Thoracic aorta (tissue), 2 donors: ENCODE measurements around the gene HS1BP3. TPM values are rescaled to one million over a fixed set of nuclear protein-coding genes. Genes with fewer than 3 reads are reported as not detected.

ENCODE experiments used
- ATAC-seq: fragments of 150-250 bp; one replicate; pipeline ENCODE4 v1.8.0; 2017; ENCODE audit warnings: low read depth; ENCODE audit not compliant: insufficient number of reproducible peaks, low FRiP score
- DNase-seq: peaks from one replicate; pipeline ENCODE4 v3.0.0-alpha.2; 2020; ENCODE audit warnings: low spot score
- H3K27ac ChIP-seq, 2 donors: fragments of 200-600 bp; sonication (generic); 1 replicate in 1 of 2; 2 replicates in 1 of 2; pipeline ENCODE4 v1.5.1; 2016; ENCODE audit warnings: mild to moderate bottlenecking in 2 of 2, moderate library complexity in 2 of 2
- H3K27me3 ChIP-seq: fragments of 200-600 bp; sonication (generic); replicated peaks from 2 replicates; pipeline ENCODE4 v1.6.0; 2016; ENCODE audit warnings: mild to moderate bottlenecking; ENCODE audit not compliant: insufficient read depth
- H3K36me3 ChIP-seq: fragments of 200-600 bp; sonication (generic); one replicate; pipeline ENCODE4 v1.5.1; 2016
- H3K4me1 ChIP-seq, 2 donors: fragments of 200-600 bp; sonication (generic); 1 replicate in 1 of 2; 2 replicates in 1 of 2; pipeline versions ENCODE4 v1.5.1 to v1.6.0; 2016; ENCODE audit warnings: low read depth in 2 of 2, mild to moderate bottlenecking in 1 of 2; ENCODE audit not compliant: control insufficient read depth in 1 of 2
- H3K4me3 ChIP-seq: fragments of 200-600 bp; sonication (generic); 2 replicates; pipeline ENCODE4 v1.5.1; 2016; ENCODE audit warnings: mild to moderate bottlenecking
- H3K9me3 ChIP-seq: fragments of 200-600 bp; sonication (generic); 2 replicates; pipeline ENCODE4 v1.5.1; 2016
- CTCF ChIP-seq: fragments of 200-600 bp; sonication (generic); IDR thresholded peaks from one replicate; pipeline ENCODE4 v1.5.1; 2019; ENCODE audit warnings: antibody characterized with exemption
- total RNA-seq, 2 donors: library from RNA; depleted of rRNA; stranded (reverse); fragments of >200 nt; gene quantifications; one replicate each; pipeline versions ENCODE4 v1.1.0 to v1.2.3, GENCODE V29; 2016

Gene HS1BP3
- total RNA-seq, 2 donors from 2014 or later: 40.7 to 65.8 TPM

- Histone ChIP-seq H3K4me1 (peaks cover 34 to 64% of the 10 kb centered on the region in 2 donors), H3K9me3 (no peaks in the 10 kb centered on the region), H3K36me3 (peaks cover 26% of the 10 kb centered on the region), H3K27me3 (no peaks in the 10 kb centered on the region), H3K4me3 (no peak overlapping the region), H3K27ac (peak overlapping the region; percentile 15 to 16)
- TF ChIP-seq CTCF: no peak
- ATAC-seq (no peak), DNase-seq (no peak)
These were observed 5.6 kb downstream of the HS1BP3 start for GRCh38 chr2:20645301-20645701.

- no peaks in the 10 kb centered on the region for H3K9me3 ChIP-seq
- H3K27ac ChIP-seq: peak overlapping the region in 1 of 2 donors; percentile 99
- H3K4me1 ChIP-seq: peaks cover 23 to 65% of the 10 kb centered on the region in 2 donors
- no peak for TF ChIP-seq CTCF
- ATAC-seq (no peak), DNase-seq (no peak)
- peaks cover 31% of the 10 kb centered on the region for H3K36me3 ChIP-seq
- H3K4me3 ChIP-seq: no peak overlapping the region
- H3K27me3 ChIP-seq: no peaks in the 10 kb centered on the region
These were observed 7.1 kb downstream of the HS1BP3 start for GRCh38 chr2:20643826-20644225.

- no peaks in the 10 kb centered on the region for H3K27me3 ChIP-seq
- ATAC-seq (no peak), DNase-seq (no peak)
- H3K36me3 ChIP-seq: peaks cover 34% of the 10 kb centered on the region
- no peak overlapping the region for H3K4me3 ChIP-seq
- TF ChIP-seq CTCF: no peak
- peaks cover 29 to 65% of the 10 kb centered on the region in 2 donors for H3K4me1 ChIP-seq
- peak overlapping the region; percentile 98 to 99 for H3K27ac ChIP-seq
- H3K9me3 ChIP-seq: no peaks in the 10 kb centered on the region
These were observed 7.8 kb downstream of the HS1BP3 start for GRCh38 chr2:20643060-20643459.

- peak; percentile 99 for TF ChIP-seq CTCF
- no peak for DNase-seq
- Histone ChIP-seq H3K9me3 (no peaks in the 10 kb centered on the region), H3K27ac (peak overlapping the region; percentile 98 to 99), H3K4me1 (peaks cover 33 to 65% of the 10 kb centered on the region in 2 donors), H3K36me3 (peaks cover 37% of the 10 kb centered on the region), H3K4me3 (peak overlapping the region; percentile 45), H3K27me3 (no peaks in the 10 kb centered on the region)
- ATAC-seq: peak; percentile 41
These were observed 8.6 kb downstream of the HS1BP3 start for GRCh38 chr2:20642055-20642971.

GRCh38 chr2:20641123-20641985 is 9.5 kb downstream of the HS1BP3 start:
- no peak for TF ChIP-seq CTCF
- Histone ChIP-seq H3K27me3 (no peaks in the 10 kb centered on the region), H3K36me3 (peaks cover 35% of the 10 kb centered on the region), H3K27ac (peak overlapping the region; percentile 98 to 99), H3K4me1 (peaks cover 38 to 67% of the 10 kb centered on the region in 2 donors), H3K4me3 (peak overlapping the region; percentile 45), H3K9me3 (no peaks in the 10 kb centered on the region)
- ATAC-seq (peak; percentile 71), DNase-seq (peak; percentile 94)
